Activated T-cell treated with anti-CD3 and anti-CD28 coated beads for 24 hours (primary cell): ENCODE results near the gene ZNF506.
"Not testable (repeated sequence)": the region's sequence is repeated elsewhere in the genome, so short reads cannot be mapped to it uniquely, and the experiment has no call there.

Source experiments
- DNase-seq: peaks from one replicate; pipeline ENCODE4 v3.0.0-alpha.2; 2020; ENCODE audit warnings: low read depth

The ZNF506 gene

GRCh38 chr19:19744641-19745040 is 76.9 kb downstream of the ZNF506 start:
- no peak for DNase-seq

- not testable (repeated sequence) for DNase-seq
Observed at GRCh38 chr19:19743921-19744320, 77.6 kb downstream of the ZNF506 start.

GRCh38 chr19:19743176-19743575 is 78.4 kb downstream of the ZNF506 start:
- no peak for DNase-seq

- DNase-seq: no peak
Observed at GRCh38 chr19:19742773-19743172, 78.8 kb downstream of the ZNF506 start.
